ENCODE results near the gene PML. TPM values are rescaled to one million over a fixed set of nuclear protein-coding genes. Genes with fewer than 3 reads are reported as not detected.
"Not testable (repeated sequence)": the region's sequence is repeated elsewhere in the genome, so short reads cannot be mapped to it uniquely, and the experiment has no call there.

Gene PML
- total RNA-seq, 1 experiment from 2014 or later = 19.5 TPM

- DNase-seq, H3K9me3 ChIP-seq, H3K27me3 ChIP-seq, H3K4me3 ChIP-seq, H3K36me3 ChIP-seq: not testable (repeated sequence)
Observed at GRCh38 chr15:73975440-73976125, 18.9 kb upstream of the PML start.

- DNase-seq = no peak
- Histone ChIP-seq H3K4me3 (no peak overlapping the region), H3K36me3 (peaks cover 6% of the 10 kb centered on the region), H3K9me3 (peaks cover 5% of the 10 kb centered on the region; the same call in 1 of the 2 replicates), H3K27me3 (no peaks in the 10 kb centered on the region)
Observed at GRCh38 chr15:73978896-73979295, 15.6 kb upstream of the PML start.

- peak; percentile 44 for DNase-seq
- H3K4me3 ChIP-seq = no peak overlapping the region
- H3K27me3 ChIP-seq = no peaks in the 10 kb centered on the region
- H3K9me3 ChIP-seq = no peaks in the 10 kb centered on the region
- H3K36me3 ChIP-seq = peaks cover 14% of the 10 kb centered on the region
Observed at GRCh38 chr15:73979636-73980035, 14.9 kb upstream of the PML start.

GRCh38 chr15:73981761-73982221, 12.7 kb upstream of the PML start:
- H3K27me3 ChIP-seq = no peaks in the 10 kb centered on the region
- peak; percentile 81 for DNase-seq

GRCh38 chr15:73982222-73982962, 12.1 kb upstream of the PML start:
- Histone ChIP-seq H3K9me3 (no peaks in the 10 kb centered on the region), H3K36me3 (peaks cover 22% of the 10 kb centered on the region), H3K27me3 (no peaks in the 10 kb centered on the region), H3K4me3 (no peak overlapping the region)
- DNase-seq = peak; percentile 94

More at GRCh38 chr15:73981761-73982221, 12.7 kb upstream of the PML start:
- H3K9me3 ChIP-seq = no peaks in the 10 kb centered on the region
- peaks cover 19% of the 10 kb centered on the region for H3K36me3 ChIP-seq
- H3K4me3 ChIP-seq = no peak overlapping the region

- Histone ChIP-seq H3K4me3 (no peak overlapping the region), H3K9me3 (no peaks in the 10 kb centered on the region), H3K27me3 (no peaks in the 10 kb centered on the region), H3K36me3 (peaks cover 31% of the 10 kb centered on the region)
- DNase-seq = peak; percentile 95
Observed at GRCh38 chr15:73983211-73983727, 11.2 kb upstream of the PML start.

- peaks cover 36% of the 10 kb centered on the region for H3K36me3 ChIP-seq
- DNase-seq = no peak
Observed at GRCh38 chr15:73983773-73984172, 10.7 kb upstream of the PML start.

GRCh38 chr15:73984208-73984979, 10.1 kb upstream of the PML start:
- no peaks in the 10 kb centered on the region for H3K27me3 ChIP-seq
- DNase-seq = no peak
- peaks cover 40% of the 10 kb centered on the region for H3K36me3 ChIP-seq
- H3K9me3 ChIP-seq = no peaks in the 10 kb centered on the region
- no peak overlapping the region for H3K4me3 ChIP-seq

More at GRCh38 chr15:73983773-73984172, 10.7 kb upstream of the PML start:
- H3K4me3 ChIP-seq = no peak overlapping the region
- no peaks in the 10 kb centered on the region for H3K9me3 ChIP-seq
- no peaks in the 10 kb centered on the region for H3K27me3 ChIP-seq

GRCh38 chr15:73985101-73985873, 9.2 kb upstream of the PML start:
- DNase-seq = peak; percentile 80
- Histone ChIP-seq H3K36me3 (peaks cover 43% of the 10 kb centered on the region), H3K4me3 (no peak overlapping the region), H3K27me3 (no peaks in the 10 kb centered on the region), H3K9me3 (no peaks in the 10 kb centered on the region)

GRCh38 chr15:73986055-73986775, 8.3 kb upstream of the PML start:
- no peak for DNase-seq
- Histone ChIP-seq H3K36me3 (peaks cover 43% of the 10 kb centered on the region), H3K4me3 (no peak overlapping the region), H3K27me3 (no peaks in the 10 kb centered on the region), H3K9me3 (no peaks in the 10 kb centered on the region)

- no peaks in the 10 kb centered on the region for H3K27me3 ChIP-seq
- H3K36me3 ChIP-seq = peaks cover 43% of the 10 kb centered on the region
- H3K9me3 ChIP-seq = no peaks in the 10 kb centered on the region
- no peak for DNase-seq
- no peak overlapping the region for H3K4me3 ChIP-seq
Observed at GRCh38 chr15:73986776-73987056, 7.8 kb upstream of the PML start.

- H3K9me3 ChIP-seq = no peaks in the 10 kb centered on the region
- peaks cover 43% of the 10 kb centered on the region for H3K36me3 ChIP-seq
- H3K4me3 ChIP-seq = no peak overlapping the region
- H3K27me3 ChIP-seq = no peaks in the 10 kb centered on the region
- DNase-seq = no peak
Observed at GRCh38 chr15:73987250-73987649, 7.3 kb upstream of the PML start.

GRCh38 chr15:73987681-73988444, 6.7 kb upstream of the PML start:
- no peak for DNase-seq
- Histone ChIP-seq H3K36me3 (peaks cover 43% of the 10 kb centered on the region), H3K27me3 (no peaks in the 10 kb centered on the region), H3K9me3 (no peaks in the 10 kb centered on the region), H3K4me3 (no peak overlapping the region)

- peaks cover 40% of the 10 kb centered on the region for H3K36me3 ChIP-seq
- no peak for DNase-seq
- H3K27me3 ChIP-seq = no peaks in the 10 kb centered on the region
- no peak overlapping the region for H3K4me3 ChIP-seq
- no peaks in the 10 kb centered on the region for H3K9me3 ChIP-seq
Observed at GRCh38 chr15:73988445-73988969, 6.0 kb upstream of the PML start.

All from MG63 (cell line).